GM21528 (cell line): ENCODE data around the gene FMN2.

Experiments
- ATAC-seq: cut with Tn5 transposase; IDR thresholded peaks from one replicate; pipeline ENCODE4 v1.9.1; 2021; ENCODE audit warnings: mild to moderate bottlenecking, moderate library complexity; ENCODE audit not compliant: unreplicated experiment, low FRiP score

The FMN2 gene

GRCh38 chr1:240091614-240092300 is at the start of gene FMN2:
Gene FMN2, plus strand, starts transcription at chr1:240091883. Its CDS starts 227 bp downstream, at chr1:240092110.
- no peak for ATAC-seq

GRCh38 chr1:240044620-240045019 is 47.1 kb upstream of the FMN2 start:
- no peak for ATAC-seq

- no peak for ATAC-seq
Observed at GRCh38 chr1:240046000-240046399, 45.7 kb upstream of the FMN2 start.

- no peak for ATAC-seq
Observed at GRCh38 chr1:240054109-240054701, 37.5 kb upstream of the FMN2 start.

- ATAC-seq, result no peak
Observed at GRCh38 chr1:240055936-240056335, 35.7 kb upstream of the FMN2 start.

- ATAC-seq, result no peak
Observed at GRCh38 chr1:240056350-240056749, 35.3 kb upstream of the FMN2 start.

GRCh38 chr1:240058049-240058448 is 33.6 kb upstream of the FMN2 start:
- ATAC-seq, result no peak

- ATAC-seq, result no peak
Observed at GRCh38 chr1:240068961-240069360, 22.7 kb upstream of the FMN2 start.

- ATAC-seq, result no peak
Observed at GRCh38 chr1:240070188-240070587, 21.5 kb upstream of the FMN2 start.

- no peak for ATAC-seq
Observed at GRCh38 chr1:240073097-240073496, 18.6 kb upstream of the FMN2 start.

GRCh38 chr1:240074422-240074821 is 17.3 kb upstream of the FMN2 start:
- no peak for ATAC-seq

- ATAC-seq, result no peak
Observed at GRCh38 chr1:240074908-240075307, 16.8 kb upstream of the FMN2 start.

GRCh38 chr1:240084337-240084736 is 7.3 kb upstream of the FMN2 start:
- ATAC-seq, result no peak

- no peak for ATAC-seq
Observed at GRCh38 chr1:240084749-240085148, 6.9 kb upstream of the FMN2 start.

GRCh38 chr1:240086726-240087125 is 5.0 kb upstream of the FMN2 start:
- ATAC-seq, result no peak

- ATAC-seq, result no peak
Observed at GRCh38 chr1:240090014-240090413, 1.7 kb upstream of the FMN2 start.

- ATAC-seq, result no peak
Observed at GRCh38 chr1:240090957-240091600, 604 bp upstream of the FMN2 start.

- no peak for ATAC-seq
Observed at GRCh38 chr1:240092301-240093119, 827 bp downstream of the FMN2 start.

- no peak for ATAC-seq
Observed at GRCh38 chr1:240093120-240093961, 1.7 kb downstream of the FMN2 start.

- no peak for ATAC-seq
Observed at GRCh38 chr1:240094041-240094722, 2.5 kb downstream of the FMN2 start.
